Osteoblast (primary cell): ENCODE data around the gene TFCP2. TPM values are rescaled to one million over a fixed set of nuclear protein-coding genes. Genes with fewer than 3 reads are reported as not detected.

Experiments
- DNase-seq: peaks from one replicate; pipeline ENCODE4 v3.0.0; 2011; ENCODE audit warnings: low spot score, mixed read lengths; ENCODE audit not compliant: insufficient read length; ENCODE audit errors: missing footprints
- H2AFZ ChIP-seq: 2 replicates; pipeline ENCODE4 v1.6.0; 2011; ENCODE audit warnings: mild to moderate bottlenecking, low read length
- H3K27ac ChIP-seq: 2 replicates; pipeline ENCODE4 v1.5.1; 2011; ENCODE audit warnings: mild to moderate bottlenecking, low read depth, low read length, moderate library complexity
- H3K27me3 ChIP-seq: 2 replicates; pipeline ENCODE4 v1.6.0; 2012; ENCODE audit warnings: mild to moderate bottlenecking, control low read depth, inconsistent platforms, low read length, moderate library complexity; ENCODE audit not compliant: insufficient read depth
- H3K36me3 ChIP-seq: 2 replicates; pipeline ENCODE4 v1.5.1; 2011; ENCODE audit warnings: mild to moderate bottlenecking, low read length, control low read depth, moderate library complexity; ENCODE audit not compliant: insufficient read depth
- H3K4me1 ChIP-seq: 2 replicates; pipeline ENCODE4 v1.5.1; 2011; ENCODE audit warnings: mild to moderate bottlenecking, low read length, control low read depth, moderate library complexity; ENCODE audit not compliant: insufficient read depth
- H3K4me2 ChIP-seq: 2 replicates; pipeline ENCODE4 v1.6.0; 2011; ENCODE audit warnings: mild to moderate bottlenecking, low read length; ENCODE audit not compliant: insufficient read depth
- H3K4me3 ChIP-seq: fragments of 200-600 bp; sonication (generic); 3 replicates; pipeline ENCODE4 v1.5.1; 2012; ENCODE audit warnings: mild to moderate bottlenecking, low read length, inconsistent platforms; ENCODE audit not compliant: insufficient read depth
- H3K79me2 ChIP-seq: 2 replicates; pipeline ENCODE4 v1.6.0; 2012; ENCODE audit warnings: mild to moderate bottlenecking, low read length, control low read depth, inconsistent platforms; ENCODE audit not compliant: insufficient read depth
- H3K9me3 ChIP-seq: 2 replicates; pipeline ENCODE4 v1.5.1; 2011; ENCODE audit warnings: low read depth, low read length, control low read depth
- H4K20me1 ChIP-seq: 2 replicates; pipeline ENCODE4 v1.6.0; 2012; ENCODE audit warnings: mild to moderate bottlenecking, low read length, control low read depth; ENCODE audit not compliant: insufficient read depth
- CTCF ChIP-seq: IDR thresholded peaks from 2 replicates; pipeline ENCODE4 v1.5.1; 2011; ENCODE audit warnings: mild to moderate bottlenecking, low read depth, low read length, moderate library complexity; ENCODE audit errors: extremely low read depth
- total RNA-seq: library from RNA; depleted of rRNA; stranded (reverse); fragments of >200 nt; gene quantifications from 2 replicates; pipeline ENCODE4 v1.2.3, GENCODE V29; 2012

Gene TFCP2
- total RNA-seq, 1 donor, result 7.6 TPM

GRCh38 chr12:51076236-51076930 lies 96.6 kb downstream of the TFCP2 start:
- peaks cover 67% of the 10 kb centered on the region for H3K79me2 ChIP-seq
- H3K27ac ChIP-seq, result peak overlapping the region; percentile 32
- peaks cover 11% of the 10 kb centered on the region for H3K4me1 ChIP-seq
- H3K4me2 ChIP-seq, result no peak overlapping the region
- no peak for DNase-seq
- H3K4me3 ChIP-seq, result no peak overlapping the region
- peaks cover 35% of the 10 kb centered on the region for H3K36me3 ChIP-seq
- TF ChIP-seq CTCF, result no peak
- H2AFZ ChIP-seq, result no peak overlapping the region
- no peaks in the 10 kb centered on the region for H3K27me3 ChIP-seq
- H4K20me1 ChIP-seq, result peaks cover 39% of the 10 kb centered on the region
- no peaks in the 10 kb centered on the region for H3K9me3 ChIP-seq

GRCh38 chr12:51075390-51075789 lies 97.5 kb downstream of the TFCP2 start:
- H3K4me3 ChIP-seq, result no peak overlapping the region
- no peak for DNase-seq
- peaks cover 44% of the 10 kb centered on the region for H3K36me3 ChIP-seq
- H3K27ac ChIP-seq, result no peak overlapping the region
- peaks cover 31% of the 10 kb centered on the region for H4K20me1 ChIP-seq
- H3K4me1 ChIP-seq, result peaks cover 11% of the 10 kb centered on the region
- no peaks in the 10 kb centered on the region for H3K27me3 ChIP-seq
- H2AFZ ChIP-seq, result no peak overlapping the region
- TF ChIP-seq CTCF, result no peak
- no peak overlapping the region for H3K4me2 ChIP-seq
- no peaks in the 10 kb centered on the region for H3K9me3 ChIP-seq
- H3K79me2 ChIP-seq, result peaks cover 60% of the 10 kb centered on the region

DNA sequence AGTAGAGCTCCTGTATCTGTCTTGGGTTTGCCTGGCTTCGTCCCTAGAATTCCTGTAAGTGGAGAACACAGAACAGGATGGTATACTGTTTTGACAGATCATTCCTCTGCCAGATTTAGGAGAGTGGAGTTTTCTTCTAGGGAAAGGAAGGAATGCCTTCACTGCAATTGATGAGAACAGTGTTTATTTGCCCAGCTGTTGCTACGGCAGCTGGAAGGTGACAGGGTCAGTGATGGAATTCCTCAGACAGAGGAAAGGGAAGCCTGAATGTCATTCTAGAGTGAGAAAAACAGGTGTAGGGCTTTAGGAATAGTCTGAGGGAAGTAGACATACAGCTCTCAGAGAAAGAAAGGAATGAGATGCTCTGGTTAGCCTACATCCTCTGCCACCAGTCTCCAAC lies 101.3 kb downstream of the TFCP2 start:
- H2AFZ ChIP-seq, result no peak overlapping the region
- DNase-seq, result no peak
- H3K4me3 ChIP-seq, result no peak overlapping the region
- peaks cover 5% of the 10 kb centered on the region for H3K4me1 ChIP-seq
- H3K4me2 ChIP-seq, result no peak overlapping the region
- no peaks in the 10 kb centered on the region for H3K27me3 ChIP-seq
- peaks cover 14% of the 10 kb centered on the region for H4K20me1 ChIP-seq
- H3K9me3 ChIP-seq, result no peaks in the 10 kb centered on the region
- no peak for TF ChIP-seq CTCF
- no peak overlapping the region for H3K27ac ChIP-seq
- H3K36me3 ChIP-seq, result peaks cover 68% of the 10 kb centered on the region
- H3K79me2 ChIP-seq, result peaks cover 32% of the 10 kb centered on the region

DNA sequence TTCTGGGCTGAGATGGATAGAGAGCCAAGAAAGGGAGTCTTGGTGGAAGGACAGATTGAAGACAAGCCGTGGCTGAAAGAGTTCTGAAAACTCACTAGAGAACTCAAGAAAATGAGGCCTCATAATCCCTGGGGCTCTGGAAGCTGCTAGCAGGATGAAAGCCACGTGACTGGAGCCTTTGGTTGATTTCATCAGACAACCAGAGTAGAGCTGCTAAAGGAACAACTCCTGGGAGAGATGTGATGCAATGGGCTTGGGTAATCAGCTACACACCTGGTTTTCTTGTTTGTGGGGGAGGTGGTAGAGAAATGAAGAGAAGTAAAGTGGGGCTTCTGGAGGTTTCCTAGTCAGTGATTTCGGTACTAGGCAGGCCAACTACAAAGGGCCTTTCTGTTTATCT lies 102.9 kb downstream of the TFCP2 start:
- TF ChIP-seq CTCF, result no peak
- no peak overlapping the region for H3K27ac ChIP-seq
- H3K4me3 ChIP-seq, result no peak overlapping the region
- peaks cover 5% of the 10 kb centered on the region for H4K20me1 ChIP-seq
- no peaks in the 10 kb centered on the region for H3K4me1 ChIP-seq
- H3K9me3 ChIP-seq, result no peaks in the 10 kb centered on the region
- no peak overlapping the region for H2AFZ ChIP-seq
- no peaks in the 10 kb centered on the region for H3K27me3 ChIP-seq
- DNase-seq, result no peak
- peaks cover 16% of the 10 kb centered on the region for H3K79me2 ChIP-seq
- no peak overlapping the region for H3K4me2 ChIP-seq
- H3K36me3 ChIP-seq, result peaks cover 77% of the 10 kb centered on the region
